ENCODE data around the gene PLAGL2.

DNA sequence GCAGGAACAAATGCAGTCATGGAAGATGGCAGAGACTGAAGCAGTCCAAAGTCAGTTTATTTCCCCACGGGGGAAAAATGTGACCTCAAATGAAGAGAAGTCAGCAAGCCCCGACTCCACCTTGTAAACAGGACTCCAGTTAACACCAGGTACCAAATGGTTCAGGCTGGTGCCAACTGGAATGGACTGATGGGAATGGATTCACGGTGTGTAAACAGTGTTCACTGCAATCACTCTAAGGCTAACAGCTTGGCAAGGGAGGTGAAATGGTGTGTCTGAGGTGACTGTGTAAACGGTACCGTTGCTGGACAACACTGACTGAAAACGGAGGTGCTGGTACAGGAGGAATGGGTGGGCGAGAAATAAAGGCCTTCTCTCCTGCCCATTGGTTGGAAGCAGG lies 12.0 kb downstream of the PLAGL2 start:
- TF ChIP-seq CTCF (IDR thresholded peaks at IDR 0.05; ENCODE audit: insufficient read depth, low read length), result no peak
- TF ChIP-seq, protein P1, sequence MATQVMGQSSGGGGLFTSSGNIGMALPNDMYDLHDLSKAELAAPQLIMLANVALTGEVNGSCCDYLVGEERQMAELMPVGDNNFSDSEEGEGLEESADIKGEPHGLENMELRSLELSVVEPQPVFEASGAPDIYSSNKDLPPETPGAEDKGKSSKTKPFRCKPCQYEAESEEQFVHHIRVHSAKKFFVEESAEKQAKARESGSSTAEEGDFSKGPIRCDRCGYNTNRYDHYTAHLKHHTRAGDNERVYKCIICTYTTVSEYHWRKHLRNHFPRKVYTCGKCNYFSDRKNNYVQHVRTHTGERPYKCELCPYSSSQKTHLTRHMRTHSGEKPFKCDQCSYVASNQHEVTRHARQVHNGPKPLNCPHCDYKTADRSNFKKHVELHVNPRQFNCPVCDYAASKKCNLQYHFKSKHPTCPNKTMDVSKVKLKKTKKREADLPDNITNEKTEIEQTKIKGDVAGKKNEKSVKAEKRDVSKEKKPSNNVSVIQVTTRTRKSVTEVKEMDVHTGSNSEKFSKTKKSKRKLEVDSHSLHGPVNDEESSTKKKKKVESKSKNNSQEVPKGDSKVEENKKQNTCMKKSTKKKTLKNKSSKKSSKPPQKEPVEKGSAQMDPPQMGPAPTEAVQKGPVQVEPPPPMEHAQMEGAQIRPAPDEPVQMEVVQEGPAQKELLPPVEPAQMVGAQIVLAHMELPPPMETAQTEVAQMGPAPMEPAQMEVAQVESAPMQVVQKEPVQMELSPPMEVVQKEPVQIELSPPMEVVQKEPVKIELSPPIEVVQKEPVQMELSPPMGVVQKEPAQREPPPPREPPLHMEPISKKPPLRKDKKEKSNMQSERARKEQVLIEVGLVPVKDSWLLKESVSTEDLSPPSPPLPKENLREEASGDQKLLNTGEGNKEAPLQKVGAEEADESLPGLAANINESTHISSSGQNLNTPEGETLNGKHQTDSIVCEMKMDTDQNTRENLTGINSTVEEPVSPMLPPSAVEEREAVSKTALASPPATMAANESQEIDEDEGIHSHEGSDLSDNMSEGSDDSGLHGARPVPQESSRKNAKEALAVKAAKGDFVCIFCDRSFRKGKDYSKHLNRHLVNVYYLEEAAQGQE (IDR thresholded peaks at IDR 0.05; ENCODE audit: insufficient replicate concordance, low read depth), result no peak

All from HL-60 (cell line).